K562 (cell line): ENCODE results near the gene CDCA7. TPM values are rescaled to one million over a fixed set of nuclear protein-coding genes. Genes with fewer than 3 reads are reported as not detected.

Experiments used
- ATAC-seq: fragments of 200-7000 bp; cut with Tn5 transposase; 3 replicates; pipeline ENCODE4 v1.9.1; 2020; ENCODE audit warnings: moderate library complexity
- BruUV-seq: library from RNA; stranded (reverse); fragments of 400-500 nt; replicated peaks from 2 replicates; lab custom pipeline; 2021; lab: Mats Ljungman, UMichigan
- CTCF ChIA-PET: fragments of 300-600 bp; formaldehyde crosslinking; extraction: SDS; loops from one replicate; lab custom pipeline; 2021; ENCODE audit warnings: low intra/inter-chr PET ratio; lab: Yijun Ruan, JAX
- POLR2A ChIA-PET: fragments of 300-600, 350-650 bp; sonication (Branson Sonifier 250); formaldehyde crosslinking; extraction: SDS; loops from one replicate; lab custom pipeline; 2021; ENCODE audit warnings: antibody characterized with exemption, inconsistent platforms; lab: Yijun Ruan, JAX
- DNase-seq, 4 experiments: peaks; one replicate each; pipeline versions ENCODE4 v3.0.0 to v3.0.0-alpha.2; 2011 to 2018; ENCODE audit warnings: low spot score in 3 of 4, mixed read lengths in 3 of 4; ENCODE audit errors: extremely low read depth in 1 of 4
- FAIRE-seq: peaks from 2 replicates; lab custom pipeline; 2011; peaks lifted over from hg19 to GRCh38; lab: Jason Lieb, UNC
- H2AFZ ChIP-seq: 2 replicates; pipeline ENCODE4 v1.6.0; 2011; ENCODE audit warnings: low read depth, low read length, control low read depth, inconsistent platforms
- H3K27ac ChIP-seq: fragments of 200-600 bp; 3 replicates; pipeline ENCODE4 v1.8.0; 2011; ENCODE audit warnings: low read depth, mild to moderate bottlenecking, control low read depth, inconsistent platforms, low read length, moderate library complexity, mixed read lengths; ENCODE audit errors: extremely low read depth
- H3K27me3 ChIP-seq, 2 experiments: fragments of 300-600 bp in 1 of 2; 2 replicates in 1 of 2; 3 replicates in 1 of 2; pipeline versions ENCODE4 v1.6.0 to v1.8.0; 2011; ENCODE audit warnings: inconsistent platforms in 2 of 2, low read length in 2 of 2, mild to moderate bottlenecking in 1 of 2, mixed read lengths in 1 of 2, moderate library complexity in 1 of 2; ENCODE audit not compliant: control insufficient read depth in 2 of 2, insufficient read depth in 2 of 2
- H3K36me3 ChIP-seq: fragments of 300-600 bp; 3 replicates; pipeline ENCODE4 v1.8.0; 2011; ENCODE audit warnings: mild to moderate bottlenecking, low read length, inconsistent platforms; ENCODE audit not compliant: control insufficient read depth, insufficient read depth
- H3K4me1 ChIP-seq, 2 experiments: fragments of 200-600 bp in 1 of 2; replicated peaks in 1 of 2; 2 replicates in 1 of 2; 3 replicates in 1 of 2; pipeline versions ENCODE4 v1.5.1 to v1.8.0; 2011; ENCODE audit warnings: inconsistent platforms in 2 of 2, low read length in 2 of 2, mild to moderate bottlenecking in 1 of 2, mixed read lengths in 1 of 2, moderate library complexity in 1 of 2; ENCODE audit not compliant: control insufficient read depth in 2 of 2, insufficient read depth in 2 of 2
- H3K4me2 ChIP-seq: 2 replicates; pipeline ENCODE4 v1.6.1; 2011; ENCODE audit warnings: low read length, control low read depth, inconsistent platforms, mixed read lengths; ENCODE audit not compliant: insufficient read depth
- H3K4me3 ChIP-seq: fragments of 200-600 bp; sonication (generic), shearing (Covaris generic); 2 replicates; pipeline ENCODE4 v1.5.1; 2016; ENCODE audit warnings: control low read depth, inconsistent platforms
- H3K79me2 ChIP-seq: fragments of 200-600 bp; 3 replicates; pipeline ENCODE4 v1.8.0; 2011; ENCODE audit warnings: low read length, inconsistent platforms; ENCODE audit not compliant: control insufficient read depth, insufficient read depth
- H3K9ac ChIP-seq, 2 experiments: 2 replicates each; pipeline versions ENCODE4 v1.6.0 to v1.6.1; 2011; ENCODE audit warnings: low read depth in 2 of 2, low read length in 2 of 2, control low read depth in 1 of 2, inconsistent platforms in 1 of 2, mild to moderate bottlenecking in 1 of 2, mixed read lengths in 1 of 2; ENCODE audit not compliant: insufficient read depth in 1 of 2
- H3K9me1 ChIP-seq: one replicate; pipeline ENCODE4 v1.6.0; 2011; ENCODE audit warnings: inconsistent platforms, mild to moderate bottlenecking, low read length, moderate library complexity; ENCODE audit not compliant: control insufficient read depth, insufficient read depth
- H3K9me3 ChIP-seq: replicated peaks from 2 replicates; pipeline ENCODE4 v1.5.1; 2011; ENCODE audit warnings: low read depth, low read length, inconsistent platforms; ENCODE audit not compliant: control insufficient read depth, insufficient read depth
- H4K20me1 ChIP-seq: replicated peaks from 2 replicates; pipeline ENCODE4 v1.6.1; 2011; ENCODE audit warnings: low read length, inconsistent platforms, mixed read lengths; ENCODE audit not compliant: control insufficient read depth, insufficient read depth
- DMBX1 ChIP-seq: fragments of 250-450 bp; sonication (Bioruptor Pico); IDR thresholded peaks from 2 replicates; pipeline ENCODE4 v1.8.0; 2022; ENCODE audit warnings: inconsistent platforms, mild to moderate bottlenecking, moderate library complexity, borderline replicate concordance
- E2F4 ChIP-seq: sonication (generic); formaldehyde crosslinking; IDR thresholded peaks from 2 replicates; pipeline ENCODE4 v1.8.0; 2022; ENCODE audit warnings: mild to moderate bottlenecking, low read depth, missing genetic modification reagents
- ETV5 ChIP-seq: sonication (generic); formaldehyde crosslinking; IDR thresholded peaks from 2 replicates; pipeline ENCODE4 v1.4.0; 2020; ENCODE audit warnings: low read depth, mild to moderate bottlenecking, missing genetic modification reagents
- HMBOX1 ChIP-seq: sonication (generic); IDR thresholded peaks from 2 replicates; pipeline ENCODE4 v1.6.1; 2016
- MCM3 ChIP-seq: fragments of 450-650 bp; IDR thresholded peaks from 2 replicates; pipeline ENCODE4 v1.6.1; 2016
- MEIS2 ChIP-seq: fragments of 450-650 bp; IDR thresholded peaks from 2 replicates; pipeline ENCODE4 v1.6.1; 2014; ENCODE audit warnings: mild to moderate bottlenecking; ENCODE audit not compliant: partially characterized antibody
- MTA1 ChIP-seq: fragments of 450-650 bp; IDR thresholded peaks from 2 replicates; pipeline ENCODE4 v1.6.1; 2017; ENCODE audit warnings: borderline replicate concordance
- POLR3A ChIP-seq: IDR thresholded peaks from 2 replicates; pipeline ENCODE4 v1.6.1; 2011; ENCODE audit warnings: borderline replicate concordance, mild to moderate bottlenecking, moderate library complexity; ENCODE audit not compliant: insufficient read length, insufficient read depth; ENCODE audit errors: extremely low read depth
- SAFB ChIP-seq: fragments of 200-400 bp; formaldehyde crosslinking; IDR thresholded peaks from 2 replicates; pipeline ENCODE4 v1.6.1; 2017; ENCODE audit warnings: low read depth, low read length, borderline replicate concordance
- TEAD1 ChIP-seq, 2 experiments: fragments of 450-650 bp in 1 of 2; sonication (generic) in 1 of 2; formaldehyde crosslinking; IDR thresholded peaks; 2 replicates each; pipeline versions ENCODE4 v1.4.0 to v1.8.0; 2020 to 2022; ENCODE audit warnings: mild to moderate bottlenecking in 2 of 2, missing genetic modification reagents in 1 of 2
- ZNF165 ChIP-seq: fragments of 250-450 bp; sonication (Bioruptor Pico); IDR thresholded peaks from 2 replicates; pipeline ENCODE4 v1.4.0; 2020; ENCODE audit warnings: borderline replicate concordance
- WGBS: fragments of 100-300 bp; shearing (Covaris generic); methylation state at CpG from one replicate; pipeline ENCODE4 v1.1.6; 2016; ENCODE audit warnings: low coverage, mixed read lengths; ENCODE audit not compliant: insufficient coverage; ENCODE audit errors: missing lambda C conversion rate; 5-methylcytosine and 5-hydroxymethylcytosine counted together
- in situ Hi-C: fragments of 300-500 bp; cut with MboI; formaldehyde crosslinking; loops from 4 replicates; pipeline ENCODE4 v1.15.0; 2018; ENCODE audit warnings: inconsistent platforms, mixed read lengths
- intact Hi-C: fragments of 100-400 bp; cut with micrococcal nuclease; formaldehyde crosslinking; loops from 2 replicates; pipeline ENCODE4 v1.14.2; 2022
- polyA plus RNA-seq, 8 experiments: library from polyadenylated mRNA; depleted of rRNA in 4 of 8; stranded (reverse) in 5 of 8; unstranded in 3 of 8; fragments of >200 nt; fragmentation: Nextera tagmentation in 2 of 8; fragmentation: Illumina TruSeq in 1 of 8; extraction: Ambion mirVana in 2 of 8; extraction: Trizol in 1 of 8; gene quantifications; 2 replicates each; pipeline versions ENCODE4 v1.2.1 to v1.2.3, GENCODE V29; 2011 to 2014; ENCODE audit warnings: inconsistent platforms in 1 of 8, missing spikeins in 1 of 8
- total RNA-seq, 7 experiments: library from RNA; depleted of rRNA in 6 of 7; stranded (reverse); fragments of >200 nt in 6 of 7; fragmentation: Illumina TruSeq in 2 of 7; extraction: Trizol in 2 of 7; gene quantifications; 2 replicates each; pipeline versions ENCODE4 v1.2.1 to v1.2.3, GENCODE V29; 2011 to 2021; ENCODE audit warnings: low replicate concordance in 1 of 7
- TF ChIP-seq, protein P1 (sequence below), 2 experiments: IDR thresholded peaks in 1 of 2; conservative IDR thresholded peaks in 1 of 2; 2 replicates each; pipeline ENCODE4 v1.6.1; 2016; ENCODE audit warnings: low read depth in 2 of 2, mild to moderate bottlenecking in 1 of 2, missing compliant biosample characterization in 1 of 2, missing genetic modification characterization in 1 of 2, moderate library complexity in 1 of 2

CDCA7 gene
- total and polyA plus RNA-seq, 9 of the 15 experiments (the other 6 are each of a cell fraction or from before 2014, with no cell fraction given) = 28.5 to 122 (median 51.0) TPM

DNA sequence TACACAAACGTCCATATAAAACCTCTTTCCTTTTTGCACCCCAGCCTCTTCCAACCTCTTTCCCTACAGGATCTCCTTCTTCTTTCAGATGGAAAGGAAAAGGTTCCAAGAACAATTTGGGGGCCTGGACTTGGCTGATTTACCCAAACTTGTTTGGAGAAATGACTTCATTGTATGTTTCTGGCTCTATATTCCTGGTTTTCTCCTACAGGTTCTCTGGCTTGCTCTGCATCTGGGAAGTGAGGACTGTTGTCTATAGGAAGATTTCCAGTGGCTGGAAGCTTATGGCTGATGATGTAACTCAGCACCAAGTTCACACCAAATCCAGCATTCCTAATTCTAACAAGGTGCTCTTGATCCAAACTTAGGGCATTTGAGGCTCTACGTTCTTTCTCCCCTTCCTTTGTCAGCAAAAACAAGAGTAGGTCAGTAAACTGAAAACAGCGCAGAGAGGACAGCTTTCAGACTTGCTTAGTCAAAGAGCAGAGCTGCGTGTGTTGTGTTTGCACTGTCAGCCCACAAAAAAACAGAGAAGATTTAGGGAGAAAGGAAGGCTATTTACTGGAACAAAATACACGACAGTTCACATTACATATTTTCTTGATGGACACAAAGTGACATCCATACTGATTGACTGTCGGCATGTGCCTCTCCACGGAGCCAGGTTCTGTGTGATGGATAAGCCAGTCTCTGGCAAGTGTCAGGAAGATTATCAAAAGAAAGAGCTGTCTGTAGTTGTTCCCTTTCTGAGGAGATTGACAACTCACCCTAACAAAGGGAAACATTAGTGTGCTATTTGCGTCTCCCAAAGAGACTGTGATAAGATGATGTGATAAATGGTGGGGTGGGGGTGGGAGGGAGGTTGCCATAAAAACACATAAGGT lies 39.7 kb downstream of the CDCA7 start:
- no peaks in the 10 kb centered on the region for H4K20me1 ChIP-seq
- no peak overlapping the region for H3K27ac ChIP-seq
- no peaks in the 10 kb centered on the region for H3K79me2 ChIP-seq
- H3K27me3 ChIP-seq = peaks cover 39% of the 10 kb centered on the region in 2 experiments
- ChIA-PET POLR2A (no interaction called here), CTCF (no interaction called here)
- WGBS = 4% methylated on average over 8 of the region's 8 CpGs
- BruUV-seq = no TSS peak
- ATAC-seq (peak; percentile 42; the same call in 2 of the 3 replicates), FAIRE-seq (no peak), DNase-seq (peak in 1 of 4 experiments; percentile 14)
- no peaks in the 10 kb centered on the region for H3K9me3 ChIP-seq
- H3K9ac ChIP-seq = no peak overlapping the region
- peak overlapping the region; percentile 29; the same call in 1 of the 2 replicates for H2AFZ ChIP-seq
- peaks cover 0 to 2% of the 10 kb centered on the region in 2 experiments; a peak in 1 of 5 replicates for H3K4me1 ChIP-seq
- in situ Hi-C loops (no loop called here), intact Hi-C loops (no loop called here)
- H3K36me3 ChIP-seq = no peaks in the 10 kb centered on the region
- H3K4me2 ChIP-seq = no peak overlapping the region; the same call in 1 of the 2 replicates
- no peak overlapping the region for H3K4me3 ChIP-seq
- H3K9me1 ChIP-seq = no peaks in the 10 kb centered on the region
- no peak for TF ChIP-seq HMBOX1
- TF ChIP-seq TEAD1 (CRISPR knock-in tag; IDR thresholded peaks at IDR 0.05) = no peak
- TF ChIP-seq E2F4 (CRISPR knock-in tag) = no peak
- TF ChIP-seq, protein P1, sequence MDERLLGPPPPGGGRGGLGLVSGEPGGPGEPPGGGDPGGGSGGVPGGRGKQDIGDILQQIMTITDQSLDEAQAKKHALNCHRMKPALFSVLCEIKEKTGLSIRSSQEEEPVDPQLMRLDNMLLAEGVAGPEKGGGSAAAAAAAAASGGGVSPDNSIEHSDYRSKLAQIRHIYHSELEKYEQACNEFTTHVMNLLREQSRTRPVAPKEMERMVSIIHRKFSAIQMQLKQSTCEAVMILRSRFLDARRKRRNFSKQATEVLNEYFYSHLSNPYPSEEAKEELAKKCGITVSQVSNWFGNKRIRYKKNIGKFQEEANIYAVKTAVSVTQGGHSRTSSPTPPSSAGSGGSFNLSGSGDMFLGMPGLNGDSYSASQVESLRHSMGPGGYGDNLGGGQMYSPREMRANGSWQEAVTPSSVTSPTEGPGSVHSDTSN (CRISPR knock-in tag; IDR thresholded peaks at IDR 0.05; ENCODE audit: low read depth) = no peak
- TF ChIP-seq, protein P1 (tag; conservative IDR thresholded peaks at IDR 0.05; ENCODE audit: low read depth) = peak; percentile 64; the same call in 1 of the 2 replicates
- no peak for TF ChIP-seq MCM3
- TF ChIP-seq DMBX1 = no peak
- no peak for TF ChIP-seq ETV5 (CRISPR knock-in tag)
- no peak for TF ChIP-seq SAFB
- no peak for TF ChIP-seq ZNF165 (CRISPR knock-in tag)
- TF ChIP-seq POLR3A = no peak
- no peak for TF ChIP-seq MTA1
- peak; percentile 64 for TF ChIP-seq MEIS2
